ENCODE data around the gene SDF2L1.
A peak's percentile ranks its signal among the peaks of the same experiment; 100 is the strongest.

Gene SDF2L1

GRCh38 chr22:21661991-21662390 lies 19.9 kb downstream of the SDF2L1 start:
- Histone ChIP-seq H3K27me3 (ENCODE audit: insufficient read depth, insufficient read length) (no peaks in the 10 kb centered on the region), H3K4me1 (ENCODE audit: insufficient read depth, insufficient read length) (peaks cover 1% of the 10 kb centered on the region), H3K4me3 (ENCODE audit: insufficient read length, low read depth) (no peak overlapping the region), H3K36me3 (ENCODE audit: insufficient read depth, insufficient read length, low read length) (no peaks in the 10 kb centered on the region), H3K9ac (ENCODE audit: insufficient read length, low read depth) (no peak overlapping the region), H3K9me3 (ENCODE audit: insufficient read depth, low read length) (no peaks in the 10 kb centered on the region)
- no peak for TF ChIP-seq YY1 (IDR thresholded peaks at IDR 0.05; ENCODE audit: insufficient read depth, insufficient read length)
- no peak for TF ChIP-seq ZNF274 (IDR thresholded peaks at IDR 0.05; ENCODE audit: low read depth, low read length)
- TF ChIP-seq SUZ12 (IDR thresholded peaks at IDR 0.05; ENCODE audit: extremely low read depth, insufficient read depth, insufficient read length) = no peak
- DNase-seq (ENCODE audit: low read depth, low spot score) = no peak

GRCh38 chr22:21663738-21664137 lies 21.6 kb downstream of the SDF2L1 start:
- Histone ChIP-seq H3K9ac (ENCODE audit: insufficient read length, low read depth) (no peak overlapping the region), H3K4me3 (ENCODE audit: insufficient read length, low read depth) (no peak overlapping the region), H3K36me3 (ENCODE audit: insufficient read depth, insufficient read length, low read length) (peaks cover 2% of the 10 kb centered on the region), H3K27me3 (ENCODE audit: insufficient read depth, insufficient read length) (no peaks in the 10 kb centered on the region), H3K9me3 (ENCODE audit: insufficient read depth, low read length) (no peaks in the 10 kb centered on the region), H3K4me1 (ENCODE audit: insufficient read depth, insufficient read length) (no peaks in the 10 kb centered on the region)
- DNase-seq (ENCODE audit: low read depth, low spot score) = no peak
- no peak for TF ChIP-seq ZNF274 (IDR thresholded peaks at IDR 0.05; ENCODE audit: low read depth, low read length)
- no peak for TF ChIP-seq YY1 (IDR thresholded peaks at IDR 0.05; ENCODE audit: insufficient read depth, insufficient read length)
- TF ChIP-seq SUZ12 (IDR thresholded peaks at IDR 0.05; ENCODE audit: extremely low read depth, insufficient read depth, insufficient read length) = no peak

GRCh38 chr22:21665047-21665851 lies 23.1 kb downstream of the SDF2L1 start:
- Histone ChIP-seq H3K36me3 (ENCODE audit: insufficient read depth, insufficient read length, low read length) (peaks cover 10% of the 10 kb centered on the region), H3K4me1 (ENCODE audit: insufficient read depth, insufficient read length) (no peaks in the 10 kb centered on the region), H3K9ac (ENCODE audit: insufficient read length, low read depth) (peak overlapping the region; percentile 94), H3K27me3 (ENCODE audit: insufficient read depth, insufficient read length) (no peaks in the 10 kb centered on the region), H3K9me3 (ENCODE audit: insufficient read depth, low read length) (no peaks in the 10 kb centered on the region), H3K4me3 (ENCODE audit: insufficient read length, low read depth) (peak overlapping the region; percentile 94)
- DNase-seq (ENCODE audit: low read depth, low spot score) = no peak
- TF ChIP-seq SUZ12 (IDR thresholded peaks at IDR 0.05; ENCODE audit: extremely low read depth, insufficient read depth, insufficient read length) (no peak), ZNF274 (IDR thresholded peaks at IDR 0.05; ENCODE audit: low read depth, low read length) (no peak), YY1 (IDR thresholded peaks at IDR 0.05; ENCODE audit: insufficient read depth, insufficient read length) (no peak)

GRCh38 chr22:21666786-21667185 lies 24.7 kb downstream of the SDF2L1 start:
- no peaks in the 10 kb centered on the region for H3K9me3 ChIP-seq (ENCODE audit: insufficient read depth, low read length)
- TF ChIP-seq ZNF274 (IDR thresholded peaks at IDR 0.05; ENCODE audit: low read depth, low read length) (no peak), SUZ12 (IDR thresholded peaks at IDR 0.05; ENCODE audit: extremely low read depth, insufficient read depth, insufficient read length) (no peak), YY1 (IDR thresholded peaks at IDR 0.05; ENCODE audit: insufficient read depth, insufficient read length) (no peak)
- no peaks in the 10 kb centered on the region for H3K27me3 ChIP-seq (ENCODE audit: insufficient read depth, insufficient read length)
- H3K4me3 ChIP-seq (ENCODE audit: insufficient read length, low read depth) = peak overlapping the region; percentile 94
- no peak for DNase-seq (ENCODE audit: low read depth, low spot score)
- no peak overlapping the region for H3K9ac ChIP-seq (ENCODE audit: insufficient read length, low read depth)
- peaks cover 24% of the 10 kb centered on the region for H3K36me3 ChIP-seq (ENCODE audit: insufficient read depth, insufficient read length, low read length)
- no peaks in the 10 kb centered on the region for H3K4me1 ChIP-seq (ENCODE audit: insufficient read depth, insufficient read length)

GRCh38 chr22:21669026-21669425 lies 26.9 kb downstream of the SDF2L1 start:
- H3K27me3 ChIP-seq (ENCODE audit: insufficient read depth, insufficient read length) = no peaks in the 10 kb centered on the region

GRCh38 chr22:21672107-21672629 lies 30.1 kb downstream of the SDF2L1 start:
- no peak overlapping the region for H3K4me3 ChIP-seq (ENCODE audit: insufficient read length, low read depth)
- no peak for DNase-seq (ENCODE audit: low read depth, low spot score)
- H3K36me3 ChIP-seq (ENCODE audit: insufficient read depth, insufficient read length, low read length) = peaks cover 62% of the 10 kb centered on the region
- no peaks in the 10 kb centered on the region for H3K27me3 ChIP-seq (ENCODE audit: insufficient read depth, insufficient read length)
- no peaks in the 10 kb centered on the region for H3K4me1 ChIP-seq (ENCODE audit: insufficient read depth, insufficient read length)
- no peak for TF ChIP-seq YY1 (IDR thresholded peaks at IDR 0.05; ENCODE audit: insufficient read depth, insufficient read length)
- no peak for TF ChIP-seq SUZ12 (IDR thresholded peaks at IDR 0.05; ENCODE audit: extremely low read depth, insufficient read depth, insufficient read length)
- TF ChIP-seq ZNF274 (IDR thresholded peaks at IDR 0.05; ENCODE audit: low read depth, low read length) = no peak
- H3K9me3 ChIP-seq (ENCODE audit: insufficient read depth, low read length) = peaks cover 6% of the 10 kb centered on the region; the same call in 1 of the 2 replicates
- H3K9ac ChIP-seq (ENCODE audit: insufficient read length, low read depth) = no peak overlapping the region

More at GRCh38 chr22:21669026-21669425, 26.9 kb downstream of the SDF2L1 start:
- DNase-seq (ENCODE audit: low read depth, low spot score) = no peak
- Histone ChIP-seq H3K36me3 (ENCODE audit: insufficient read depth, insufficient read length, low read length) (peaks cover 46% of the 10 kb centered on the region), H3K9me3 (ENCODE audit: insufficient read depth, low read length) (no peaks in the 10 kb centered on the region), H3K4me1 (ENCODE audit: insufficient read depth, insufficient read length) (no peaks in the 10 kb centered on the region), H3K9ac (ENCODE audit: insufficient read length, low read depth) (no peak overlapping the region), H3K4me3 (ENCODE audit: insufficient read length, low read depth) (no peak overlapping the region)
- TF ChIP-seq ZNF274 (IDR thresholded peaks at IDR 0.05; ENCODE audit: low read depth, low read length) (no peak), YY1 (IDR thresholded peaks at IDR 0.05; ENCODE audit: insufficient read depth, insufficient read length) (no peak), SUZ12 (IDR thresholded peaks at IDR 0.05; ENCODE audit: extremely low read depth, insufficient read depth, insufficient read length) (no peak)
